HEK293T (cell line): Measurements from ENCODE around the gene PLD1.

Experiments
- CTCF ChIA-PET: fragments of 350-600 bp; formaldehyde crosslinking; extraction: SDS; loops from one replicate; lab custom pipeline; 2021; ENCODE audit warnings: antibody characterized with exemption, inconsistent platforms; lab: Yijun Ruan, JAX
- POLR2A ChIA-PET: fragments of 350-600 bp; formaldehyde crosslinking; extraction: SDS; loops from one replicate; lab custom pipeline; 2020; ENCODE audit warnings: antibody characterized with exemption, inconsistent platforms; lab: Yijun Ruan, JAX
- DNase-seq: peaks from one replicate; pipeline ENCODE4 v3.0.0; 2012; ENCODE audit warnings: mixed read lengths; ENCODE audit errors: extremely low spot score
- ARNT ChIP-seq: fragments of 450-650 bp; IDR thresholded peaks from 2 replicates; pipeline ENCODE4 v1.6.1; 2017; ENCODE audit warnings: mild to moderate bottlenecking
- BHLHE40 ChIP-seq: fragments of 450-650 bp; IDR thresholded peaks from 2 replicates; pipeline ENCODE4 v1.6.1; 2016; ENCODE audit warnings: mild to moderate bottlenecking, moderate library complexity, borderline replicate concordance
- CTBP1 ChIP-seq: fragments of 450-650 bp; IDR thresholded peaks from 2 replicates; pipeline ENCODE4 v1.6.1; 2016; ENCODE audit warnings: borderline replicate concordance
- ELF4 ChIP-seq: fragments of 450-650 bp; IDR thresholded peaks from 2 replicates; pipeline ENCODE4 v1.6.1; 2017; ENCODE audit warnings: antibody characterized with exemption
- FOXA1 ChIP-seq: fragments of 450-650 bp; IDR thresholded peaks from 2 replicates; pipeline ENCODE4 v1.6.1; 2016; ENCODE audit warnings: mild to moderate bottlenecking
- FOXK2 ChIP-seq: fragments of 450-650 bp; IDR thresholded peaks from 2 replicates; pipeline ENCODE4 v1.6.1; 2016; ENCODE audit warnings: mild to moderate bottlenecking
- FOXM1 ChIP-seq: fragments of 450-650 bp; IDR thresholded peaks from 2 replicates; pipeline ENCODE4 v1.6.1; 2017; ENCODE audit warnings: mild to moderate bottlenecking, borderline replicate concordance
- HDGF ChIP-seq: fragments of 450-650 bp; IDR thresholded peaks from 2 replicates; pipeline ENCODE4 v1.6.1; 2017; ENCODE audit warnings: antibody characterized with exemption, borderline replicate concordance
- L3MBTL2 ChIP-seq: fragments of 450-650 bp; conservative IDR thresholded peaks from 2 replicates; pipeline ENCODE4 v1.6.1; 2016; ENCODE audit warnings: mild to moderate bottlenecking
- LEF1 ChIP-seq: fragments of 450-650 bp; IDR thresholded peaks from 2 replicates; pipeline ENCODE4 v1.6.1; 2017; ENCODE audit warnings: mild to moderate bottlenecking, borderline replicate concordance
- NFRKB ChIP-seq: fragments of 450-650 bp; IDR thresholded peaks from 2 replicates; pipeline ENCODE4 v1.6.1; 2016; ENCODE audit warnings: mild to moderate bottlenecking, moderate library complexity
- SP1 ChIP-seq: fragments of 450-650 bp; IDR thresholded peaks from 2 replicates; pipeline ENCODE4 v1.6.1; 2017
- SUZ12 ChIP-seq: fragments of 450-650 bp; IDR thresholded peaks from 2 replicates; pipeline ENCODE4 v1.6.1; 2016; ENCODE audit warnings: mild to moderate bottlenecking
- TARDBP ChIP-seq: fragments of 450-650 bp; IDR thresholded peaks from 2 replicates; pipeline ENCODE4 v1.6.1; 2016
- ZNF384 ChIP-seq: fragments of 450-650 bp; IDR thresholded peaks from 2 replicates; pipeline ENCODE4 v1.6.1; 2016
- TF ChIP-seq, protein P1 (sequence below): fragments of 450-650 bp; IDR thresholded peaks from 2 replicates; pipeline ENCODE4 v1.6.1; 2016

PLD1 gene

DNA sequence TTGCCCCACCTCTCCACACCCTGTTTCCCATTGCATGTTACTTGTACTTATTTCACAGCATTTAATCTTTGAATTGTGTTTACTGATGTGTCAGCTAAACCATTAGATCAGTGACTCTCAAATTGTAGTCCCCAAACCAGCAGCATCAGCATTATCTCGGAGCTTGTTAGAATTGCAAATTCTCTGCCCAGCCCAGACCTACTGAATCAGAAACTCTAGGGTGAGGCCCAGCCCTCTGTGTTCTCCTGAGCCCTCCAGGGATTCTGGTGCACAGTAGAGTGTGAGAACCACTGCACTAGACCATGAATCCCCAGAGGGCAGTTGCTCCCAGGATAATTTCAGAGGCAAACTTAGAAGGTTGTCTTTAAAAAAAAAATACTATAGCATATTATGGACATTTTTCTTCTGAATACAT, 13.0 kb downstream of the PLD1 start:
- TF ChIP-seq LEF1 = no peak
- no peak for TF ChIP-seq HDGF
- TF ChIP-seq ELF4 = no peak
- TF ChIP-seq TARDBP = no peak
- no peak for TF ChIP-seq ARNT
- no peak for TF ChIP-seq FOXK2
- no peak for TF ChIP-seq BHLHE40
- no peak for TF ChIP-seq ZNF384
- TF ChIP-seq SP1 = no peak
- TF ChIP-seq, protein P1, sequence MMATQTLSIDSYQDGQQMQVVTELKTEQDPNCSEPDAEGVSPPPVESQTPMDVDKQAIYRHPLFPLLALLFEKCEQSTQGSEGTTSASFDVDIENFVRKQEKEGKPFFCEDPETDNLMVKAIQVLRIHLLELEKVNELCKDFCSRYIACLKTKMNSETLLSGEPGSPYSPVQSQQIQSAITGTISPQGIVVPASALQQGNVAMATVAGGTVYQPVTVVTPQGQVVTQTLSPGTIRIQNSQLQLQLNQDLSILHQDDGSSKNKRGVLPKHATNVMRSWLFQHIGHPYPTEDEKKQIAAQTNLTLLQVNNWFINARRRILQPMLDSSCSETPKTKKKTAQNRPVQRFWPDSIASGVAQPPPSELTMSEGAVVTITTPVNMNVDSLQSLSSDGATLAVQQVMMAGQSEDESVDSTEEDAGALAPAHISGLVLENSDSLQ = no peak
- TF ChIP-seq FOXA1 = no peak
- TF ChIP-seq L3MBTL2 = no peak
- no peak for TF ChIP-seq SUZ12
- DNase-seq = no peak
- CTCF ChIA-PET = interaction anchor here (0.7 kb wide), 1 partner anchor 1961 kb away, joined by 4 read pairs; no protein-coding TSS in a partner anchor
- POLR2A ChIA-PET = interaction anchor here (0.5 kb wide), 1 partner anchor 13 kb away, joined by 3 read pairs; the partner anchor contains the start of gene PLD1

DNA sequence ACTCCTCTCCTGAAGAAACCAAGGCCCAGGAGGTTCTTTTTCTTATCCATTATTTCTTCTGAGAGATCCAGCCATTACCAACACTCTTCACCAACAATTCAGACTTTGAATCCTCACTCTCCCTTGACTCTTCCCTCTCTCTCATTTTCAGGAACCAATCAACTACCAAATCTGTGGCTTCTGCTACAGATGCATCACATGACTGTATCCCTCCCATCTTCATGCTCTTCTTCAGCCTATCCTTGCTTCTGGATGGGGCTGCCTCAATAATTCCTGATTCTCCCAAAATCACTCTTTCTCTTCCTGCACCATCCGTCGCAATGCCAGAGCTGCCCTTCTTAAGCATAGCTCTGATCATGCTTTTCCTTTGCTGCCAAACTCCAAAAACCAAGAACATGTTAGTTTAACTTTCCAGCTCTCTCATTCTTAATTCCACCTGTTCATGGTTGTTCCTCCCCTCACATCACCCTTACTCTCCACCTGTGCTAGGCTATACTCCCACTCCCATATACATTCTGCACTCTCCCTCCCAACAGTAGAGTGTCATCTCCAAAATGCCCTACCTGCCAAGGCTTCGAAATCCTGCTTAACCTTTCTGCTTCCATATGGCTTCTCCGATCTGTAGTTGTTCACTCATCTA, 13.5 kb downstream of the PLD1 start:
- TF ChIP-seq, protein P1 = no peak
- TF ChIP-seq ELF4 (no peak), SP1 (no peak), HDGF (no peak), TARDBP (no peak), FOXA1 (no peak), FOXM1 (no peak), ARNT (no peak)
- ChIA-PET POLR2A (interaction anchor here (0.5 kb wide), 1 partner anchor 13 kb away, joined by 3 read pairs; the partner anchor contains the start of gene PLD1), CTCF (no interaction called here)
- DNase-seq = no peak

DNA sequence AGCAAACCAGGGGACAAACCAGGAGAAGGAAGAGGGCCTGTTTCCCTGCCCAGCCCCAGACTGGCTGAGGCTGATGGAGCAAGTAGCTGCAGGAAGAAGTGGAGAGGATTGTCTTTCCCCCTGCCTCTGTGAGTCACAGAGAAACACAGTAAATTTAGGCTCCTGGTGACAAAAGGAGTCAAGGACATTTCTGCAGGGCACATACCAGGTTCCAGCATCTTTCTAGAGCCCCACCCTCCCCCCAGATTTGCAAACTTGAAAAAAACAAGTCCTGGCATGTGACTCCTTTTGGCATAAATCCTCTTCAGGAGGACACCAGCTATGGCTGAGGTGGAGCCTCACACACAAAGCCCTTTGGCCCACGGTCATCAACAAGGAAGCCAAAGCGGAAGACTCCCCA, 17.8 kb downstream of the PLD1 start:
- ChIA-PET CTCF (no interaction called here), POLR2A (no interaction called here)
- TF ChIP-seq SUZ12 = no peak
- no peak for TF ChIP-seq FOXK2
- no peak for TF ChIP-seq BHLHE40
- no peak for TF ChIP-seq L3MBTL2
- TF ChIP-seq, protein P1 = no peak
- no peak for TF ChIP-seq TARDBP
- TF ChIP-seq ELF4 = no peak
- TF ChIP-seq ARNT = no peak
- TF ChIP-seq LEF1 = no peak
- no peak for TF ChIP-seq FOXA1
- TF ChIP-seq CTBP1 = no peak
- no peak for TF ChIP-seq NFRKB
- no peak for DNase-seq

DNA sequence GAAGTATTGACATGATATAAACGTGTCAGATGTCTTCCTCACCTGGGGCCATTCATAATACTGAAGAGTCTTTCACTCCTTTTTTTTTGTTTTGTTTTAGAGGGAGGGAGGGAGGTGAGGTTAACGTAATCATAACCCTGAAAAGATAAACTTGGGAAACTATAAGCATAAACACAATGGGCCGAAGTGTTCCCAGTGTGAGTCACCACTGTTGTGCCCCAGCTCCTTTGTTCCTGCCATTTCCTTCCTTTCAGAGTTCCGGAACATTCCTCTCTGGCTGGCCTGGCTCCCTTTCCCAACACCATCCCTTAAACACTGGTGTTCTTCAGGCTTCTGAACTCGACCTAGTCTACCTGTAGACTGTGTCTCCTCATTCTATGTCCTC, 18.6 kb downstream of the PLD1 start:
- DNase-seq = no peak
- TF ChIP-seq FOXK2 (no peak), ZNF384 (no peak), ELF4 (no peak), NFRKB (no peak), ARNT (no peak), LEF1 (no peak), BHLHE40 (no peak), SP1 (no peak), SUZ12 (no peak), CTBP1 (no peak), FOXM1 (no peak), FOXA1 (no peak), HDGF (no peak), L3MBTL2 (no peak)
- TF ChIP-seq, protein P1 = no peak
- POLR2A ChIA-PET = no interaction called here
- CTCF ChIA-PET = interaction anchor here (1.1 to 1.2 kb wide), 2 partner anchors 19 to 36 kb away, joined by 6 to 7 read pairs; no protein-coding TSS in a partner anchor

DNA sequence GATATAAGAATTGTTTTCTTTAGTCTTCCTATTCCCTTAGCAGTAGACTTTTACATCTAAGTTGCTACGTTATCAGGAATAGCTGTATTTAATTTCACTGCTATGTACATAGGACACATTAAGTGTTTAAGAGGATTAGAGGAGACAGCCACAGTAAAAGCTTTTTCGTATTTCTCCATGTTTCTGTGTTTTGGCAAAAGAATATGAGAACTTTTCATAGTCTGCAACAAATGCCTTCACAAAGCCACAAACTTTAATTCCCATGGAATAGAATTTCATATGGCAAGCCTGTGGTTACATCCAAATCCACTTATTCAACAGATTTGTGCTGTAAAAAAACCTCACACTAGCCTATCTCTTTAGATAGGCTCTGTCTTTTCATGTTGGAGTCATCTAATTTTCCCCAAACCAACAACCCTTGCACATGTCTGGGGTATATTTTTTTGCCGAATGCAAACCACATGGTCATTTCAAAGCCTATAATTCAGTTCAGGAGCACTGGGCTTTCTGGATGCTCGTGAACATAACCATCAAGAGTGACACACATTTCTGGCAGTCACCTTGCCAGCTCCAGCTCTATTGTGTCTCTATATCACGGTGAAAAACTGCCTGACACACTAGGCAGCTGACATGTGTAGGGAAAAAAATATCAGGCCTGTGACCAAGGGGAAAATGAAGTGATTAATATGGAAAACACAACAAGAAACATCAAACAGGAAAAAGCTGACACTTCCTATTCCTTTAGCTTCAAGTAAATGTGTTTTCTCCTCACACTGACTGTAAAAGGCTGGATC, 19.2 kb downstream of the PLD1 start:
- TF ChIP-seq FOXK2 (no peak), BHLHE40 (no peak), CTBP1 (no peak), LEF1 (no peak), NFRKB (no peak), SP1 (no peak), FOXA1 (peak; percentile 75)
- TF ChIP-seq, protein P1 = peak; percentile 12; the same call in 1 of the 2 replicates
- no peak for DNase-seq
- CTCF ChIA-PET = interaction anchor here (0.7 to 1.2 kb wide), 3 partner anchors 19 to 39 kb away, joined by 5 to 7 read pairs (median 6); no protein-coding TSS in a partner anchor
- POLR2A ChIA-PET = interaction anchor here (0.5 kb wide), 1 partner anchor 1569 kb away, joined by 3 read pairs; the partner anchor contains the start of gene PRKCI
